ENCODE data around the gene ATG16L1. TPM values are rescaled to one million over a fixed set of nuclear protein-coding genes. Genes with fewer than 3 reads are reported as not detected.

Gene ATG16L1
- polyA plus RNA-seq, 1 donor from 2014 or later: 11.2 TPM

GRCh38 chr2:233311241-233311926 lies 59.9 kb downstream of the ATG16L1 start:
- Mint-ChIP-seq H3K4me1 (peaks cover 6 to 13% (median 10%) of the 10 kb centered on the region in 3 donors), H3K27me3 (peaks cover 7% of the 10 kb centered on the region), H3K4me3 (no peak overlapping the region), H3K36me3 (no peaks in the 10 kb centered on the region), H3K9me3 (no peaks in the 10 kb centered on the region), H3K27ac (peak overlapping the region in 1 of 3 donors; percentile 87)

GRCh38 chr2:233312874-233313273 lies 61.4 kb downstream of the ATG16L1 start:
- Mint-ChIP-seq H3K4me1 (peaks cover 6 to 17% (median 10%) of the 10 kb centered on the region in 3 donors), H3K36me3 (no peaks in the 10 kb centered on the region), H3K27me3 (peaks cover 7% of the 10 kb centered on the region), H3K27ac (no peak overlapping the region), H3K9me3 (no peaks in the 10 kb centered on the region), H3K4me3 (peak overlapping the region in 2 of 4 donors; percentile 23 to 84)

- Mint-ChIP-seq H3K9me3 (no peaks in the 10 kb centered on the region), H3K4me1 (peaks cover 6 to 17% (median 10%) of the 10 kb centered on the region in 3 donors), H3K36me3 (no peaks in the 10 kb centered on the region), H3K4me3 (no peak overlapping the region), H3K27ac (peak overlapping the region in 1 of 3 donors; percentile 23), H3K27me3 (peaks cover 7% of the 10 kb centered on the region)
Observed at GRCh38 chr2:233314180-233314925, 62.9 kb downstream of the ATG16L1 start.

GRCh38 chr2:233317196-233317943 lies 65.9 kb downstream of the ATG16L1 start:
- H3K27ac Mint-ChIP-seq: no peak overlapping the region

GRCh38 chr2:233319256-233319655 lies 67.8 kb downstream of the ATG16L1 start:
- H3K9me3 Mint-ChIP-seq: no peaks in the 10 kb centered on the region
- no peak overlapping the region for H3K4me3 Mint-ChIP-seq
- H3K36me3 Mint-ChIP-seq: no peaks in the 10 kb centered on the region
- no peak overlapping the region for H3K27ac Mint-ChIP-seq
- peaks cover 11 to 23% (median 21%) of the 10 kb centered on the region in 3 donors for H3K4me1 Mint-ChIP-seq
- H3K27me3 Mint-ChIP-seq: no peaks in the 10 kb centered on the region

More at GRCh38 chr2:233317196-233317943, 65.9 kb downstream of the ATG16L1 start:
- peaks cover 12 to 14% (median 13%) of the 10 kb centered on the region in 3 donors for H3K4me1 Mint-ChIP-seq
- H3K27me3 Mint-ChIP-seq: peaks cover 3% of the 10 kb centered on the region
- H3K36me3 Mint-ChIP-seq: no peaks in the 10 kb centered on the region
- no peak overlapping the region for H3K4me3 Mint-ChIP-seq
- H3K9me3 Mint-ChIP-seq: no peaks in the 10 kb centered on the region

GRCh38 chr2:233320470-233320869 lies 69.0 kb downstream of the ATG16L1 start:
- Mint-ChIP-seq H3K4me1 (peaks cover 11 to 27% (median 25%) of the 10 kb centered on the region in 3 donors), H3K27me3 (no peaks in the 10 kb centered on the region), H3K9me3 (no peaks in the 10 kb centered on the region), H3K4me3 (no peak overlapping the region), H3K36me3 (peaks cover 2% of the 10 kb centered on the region), H3K27ac (no peak overlapping the region)

- Mint-ChIP-seq H3K27ac (peak overlapping the region in 1 of 3 donors; percentile 67), H3K9me3 (no peaks in the 10 kb centered on the region), H3K4me3 (peak overlapping the region in 1 of 4 donors; percentile 0), H3K36me3 (peaks cover 2% of the 10 kb centered on the region), H3K27me3 (no peaks in the 10 kb centered on the region), H3K4me1 (peaks cover 11 to 27% (median 25%) of the 10 kb centered on the region in 3 donors)
Observed at GRCh38 chr2:233321166-233321565, 69.7 kb downstream of the ATG16L1 start.

GRCh38 chr2:233323851-233324250 lies 72.4 kb downstream of the ATG16L1 start:
- Mint-ChIP-seq H3K4me3 (no peak overlapping the region), H3K27ac (peak overlapping the region in 1 of 3 donors; percentile 41), H3K36me3 (peaks cover 2% of the 10 kb centered on the region), H3K27me3 (no peaks in the 10 kb centered on the region), H3K4me1 (peaks cover 16 to 25% (median 21%) of the 10 kb centered on the region in 3 donors), H3K9me3 (no peaks in the 10 kb centered on the region)

GRCh38 chr2:233325256-233325655 lies 73.8 kb downstream of the ATG16L1 start:
- Mint-ChIP-seq H3K36me3 (peaks cover 2% of the 10 kb centered on the region), H3K4me1 (peaks cover 16 to 32% (median 25%) of the 10 kb centered on the region in 3 donors), H3K27ac (peak overlapping the region in 1 of 3 donors; percentile 65)

GRCh38 chr2:233325814-233326213 lies 74.3 kb downstream of the ATG16L1 start:
- Mint-ChIP-seq H3K4me3 (no peak overlapping the region), H3K4me1 (peaks cover 17 to 33% (median 25%) of the 10 kb centered on the region in 3 donors), H3K27me3 (no peaks in the 10 kb centered on the region), H3K27ac (peak overlapping the region in 1 of 3 donors; percentile 65), H3K9me3 (no peaks in the 10 kb centered on the region), H3K36me3 (peaks cover 2% of the 10 kb centered on the region)

More at GRCh38 chr2:233325256-233325655, 73.8 kb downstream of the ATG16L1 start:
- H3K27me3 Mint-ChIP-seq: no peaks in the 10 kb centered on the region
- H3K9me3 Mint-ChIP-seq: no peaks in the 10 kb centered on the region
- H3K4me3 Mint-ChIP-seq: peak overlapping the region in 1 of 4 donors; percentile 10

- Mint-ChIP-seq H3K36me3 (peaks cover 2% of the 10 kb centered on the region), H3K27ac (no peak overlapping the region), H3K27me3 (no peaks in the 10 kb centered on the region), H3K4me3 (no peak overlapping the region), H3K9me3 (no peaks in the 10 kb centered on the region), H3K4me1 (peaks cover 21 to 37% (median 24%) of the 10 kb centered on the region in 3 donors)
Observed at GRCh38 chr2:233326500-233326899, 75.0 kb downstream of the ATG16L1 start.

- no peaks in the 10 kb centered on the region for H3K9me3 Mint-ChIP-seq
- H3K4me3 Mint-ChIP-seq: no peak overlapping the region
- peaks cover 2% of the 10 kb centered on the region for H3K36me3 Mint-ChIP-seq
- peak overlapping the region in 1 of 3 donors; percentile 40 for H3K27ac Mint-ChIP-seq
- no peaks in the 10 kb centered on the region for H3K27me3 Mint-ChIP-seq
- H3K4me1 Mint-ChIP-seq: peaks cover 23 to 43% (median 24%) of the 10 kb centered on the region in 3 donors
Observed at GRCh38 chr2:233328922-233329321, 77.4 kb downstream of the ATG16L1 start.

- H3K27me3 Mint-ChIP-seq: no peaks in the 10 kb centered on the region
- no peaks in the 10 kb centered on the region for H3K9me3 Mint-ChIP-seq
- H3K27ac Mint-ChIP-seq: peak overlapping the region; percentile 40 to 71 (median 67)
- peaks cover 20 to 46% (median 29%) of the 10 kb centered on the region in 3 donors for H3K4me1 Mint-ChIP-seq
- H3K36me3 Mint-ChIP-seq: no peaks in the 10 kb centered on the region
- H3K4me3 Mint-ChIP-seq: no peak overlapping the region
Observed at GRCh38 chr2:233329489-233330135, 78.1 kb downstream of the ATG16L1 start.

GRCh38 chr2:233331536-233331935 lies 80.1 kb downstream of the ATG16L1 start:
- Mint-ChIP-seq H3K4me3 (peak overlapping the region; percentile 3 to 91 (median 70)), H3K4me1 (peaks cover 27 to 56% (median 40%) of the 10 kb centered on the region in 3 donors), H3K36me3 (no peaks in the 10 kb centered on the region), H3K9me3 (no peaks in the 10 kb centered on the region), H3K27me3 (no peaks in the 10 kb centered on the region), H3K27ac (peak overlapping the region; percentile 43 to 96 (median 87))

Data from IgD-negative memory B cell (primary cell).